Mesenchymal stem cell (in vitro differentiated cells and primary cell): ENCODE results near the gene AP1M1.

Source experiments
- DNase-seq: peaks from one replicate; pipeline ENCODE4 v3.0.0-alpha.2; 2013
- H2AFZ ChIP-seq: one replicate; pipeline ENCODE4 v1.6.1; 2013; ENCODE audit warnings: low read depth, mild to moderate bottlenecking, control low read depth, inconsistent platforms, low read length, moderate library complexity
- H2AK5ac ChIP-seq: 2 replicates; pipeline ENCODE4 v1.6.1; 2013; ENCODE audit warnings: low read length, moderate library complexity, mild to moderate bottlenecking, inconsistent platforms; ENCODE audit not compliant: severe bottlenecking
- H2BK120ac ChIP-seq: one replicate; pipeline ENCODE4 v1.6.1; 2013; ENCODE audit warnings: low read depth, mild to moderate bottlenecking, inconsistent platforms, low read length, moderate library complexity
- H2BK12ac ChIP-seq, 2 experiments: one replicate each; pipeline ENCODE4 v1.6.1; 2013; ENCODE audit warnings: inconsistent platforms in 2 of 2, low read length in 2 of 2, mild to moderate bottlenecking in 2 of 2, moderate library complexity in 2 of 2, control low read depth in 1 of 2
- H2BK15ac ChIP-seq: one replicate; pipeline ENCODE4 v1.6.1; 2013; ENCODE audit warnings: mild to moderate bottlenecking, low read depth, inconsistent platforms; ENCODE audit not compliant: poor library complexity, severe bottlenecking
- H2BK5ac ChIP-seq: 2 replicates; pipeline ENCODE4 v1.6.1; 2013; ENCODE audit warnings: low read depth, mild to moderate bottlenecking, low read length, control low read depth, inconsistent platforms; ENCODE audit not compliant: poor library complexity, severe bottlenecking
- H3K14ac ChIP-seq, 2 experiments: one replicate each; pipeline ENCODE4 v1.6.1; 2013; ENCODE audit warnings: inconsistent platforms in 2 of 2, low read length in 2 of 2, control low read depth in 1 of 2, mild to moderate bottlenecking in 1 of 2, moderate library complexity in 1 of 2
- H3K18ac ChIP-seq, 2 experiments: one replicate each; pipeline ENCODE4 v1.6.1; 2013; ENCODE audit warnings: inconsistent platforms in 2 of 2, low read length in 2 of 2, control low read depth in 1 of 2, low read depth in 1 of 2, mild to moderate bottlenecking in 1 of 2
- H3K23ac ChIP-seq, 2 experiments: one replicate each; pipeline ENCODE4 v1.6.1; 2013; ENCODE audit warnings: inconsistent platforms in 2 of 2, low read length in 2 of 2, mild to moderate bottlenecking in 2 of 2, moderate library complexity in 2 of 2, control low read depth in 1 of 2
- H3K27ac ChIP-seq: 2 replicates; pipeline ENCODE4 v1.5.1; 2013; ENCODE audit warnings: mild to moderate bottlenecking, moderate library complexity, low read length, control low read depth, inconsistent platforms; ENCODE audit not compliant: poor library complexity, severe bottlenecking
- H3K27me3 ChIP-seq, 2 experiments: 2 replicates each; pipeline versions ENCODE4 v1.6.1 to v1.7.0; 2013; ENCODE audit warnings: low read length in 2 of 2, mild to moderate bottlenecking in 2 of 2, moderate library complexity in 2 of 2, control low read depth in 1 of 2, inconsistent platforms in 1 of 2; ENCODE audit not compliant: control insufficient read depth in 1 of 2, insufficient read depth in 1 of 2
- H3K36me3 ChIP-seq, 2 experiments: 2 replicates each; pipeline versions ENCODE4 v1.6.1 to v1.7.0; 2013; ENCODE audit warnings: low read length in 2 of 2, control low read depth in 1 of 2, inconsistent platforms in 1 of 2, low read depth in 1 of 2, mild to moderate bottlenecking in 1 of 2; ENCODE audit not compliant: insufficient read depth in 2 of 2, control insufficient read depth in 1 of 2
- H3K4ac ChIP-seq, 2 experiments: one replicate each; pipeline ENCODE4 v1.6.1; 2013; ENCODE audit warnings: inconsistent platforms in 2 of 2, low read length in 2 of 2, mild to moderate bottlenecking in 2 of 2, moderate library complexity in 2 of 2, control low read depth in 1 of 2, low read depth in 1 of 2
- H3K4me1 ChIP-seq: 2 replicates; pipeline ENCODE4 v1.6.1; 2013; ENCODE audit warnings: low read depth, low read length, control low read depth; ENCODE audit not compliant: control insufficient read depth, insufficient read depth
- H3K4me2 ChIP-seq: 2 replicates; pipeline ENCODE4 v1.6.1; 2013; ENCODE audit warnings: low read length, mild to moderate bottlenecking, inconsistent platforms; ENCODE audit not compliant: poor library complexity, severe bottlenecking
- H3K4me3 ChIP-seq, 2 experiments: 2 replicates each; pipeline versions ENCODE4 v1.5.1 to v1.7.0; 2013; ENCODE audit warnings: low read length in 2 of 2, mild to moderate bottlenecking in 2 of 2, control low read depth in 1 of 2, low read depth in 1 of 2; ENCODE audit not compliant: insufficient read depth in 1 of 2
- H3K79me1 ChIP-seq: replicated peaks from 2 replicates; pipeline ENCODE4 v1.6.1; 2013; ENCODE audit warnings: mild to moderate bottlenecking, control low read depth, low read length, inconsistent platforms; ENCODE audit not compliant: poor library complexity, severe bottlenecking
- H3K9ac ChIP-seq: 2 replicates; pipeline ENCODE4 v1.7.0; 2013; ENCODE audit warnings: mild to moderate bottlenecking, low read length, moderate library complexity
- H3K9me3 ChIP-seq: 2 replicates; pipeline ENCODE4 v1.7.0; 2013; ENCODE audit warnings: mild to moderate bottlenecking, low read length; ENCODE audit not compliant: control insufficient read depth
- H4K8ac ChIP-seq: one replicate; pipeline ENCODE4 v1.6.1; 2013; ENCODE audit warnings: inconsistent platforms, mild to moderate bottlenecking, low read length, moderate library complexity
- H4K91ac ChIP-seq: one replicate; pipeline ENCODE4 v1.6.1; 2013; ENCODE audit warnings: mild to moderate bottlenecking, low read length, inconsistent platforms
- WGBS: methylation state at CpG from one replicate; pipeline ENCODE4 v1.1.7; 2013; ENCODE audit warnings: mixed read lengths; 5-methylcytosine and 5-hydroxymethylcytosine counted together

AP1M1 gene

DNA sequence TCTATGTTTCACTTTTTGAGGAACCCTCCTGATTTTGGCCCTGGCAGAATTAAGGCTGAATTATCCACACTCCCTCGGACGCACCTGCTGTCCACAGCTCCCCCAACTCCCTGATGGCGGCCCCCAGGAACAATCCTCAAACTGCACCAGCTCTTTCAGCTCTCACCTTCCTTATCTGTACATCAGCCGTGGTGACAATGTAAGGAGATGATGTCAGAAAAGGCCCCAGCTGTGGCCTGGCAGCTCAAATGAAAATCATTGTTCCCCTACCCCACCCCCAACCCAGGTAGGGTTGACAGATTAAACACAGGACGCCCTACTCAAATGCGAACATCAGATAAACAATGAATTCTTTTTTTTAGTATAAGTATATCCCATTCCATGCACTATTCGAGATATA lies 91.9 kb downstream of the AP1M1 start:
- H3K27ac ChIP-seq, result no peak overlapping the region
- H3K14ac ChIP-seq, result no peak overlapping the region
- H2BK5ac ChIP-seq, result no peak overlapping the region
- DNase-seq, result no peak
- H3K27me3 ChIP-seq, result peaks cover 17 to 42% of the 10 kb centered on the region in 2 experiments
- no peaks in the 10 kb centered on the region for H3K9me3 ChIP-seq
- H3K4me1 ChIP-seq, result peaks cover 2% of the 10 kb centered on the region
- no peak overlapping the region for H4K8ac ChIP-seq
- H3K18ac ChIP-seq, result no peak overlapping the region
- H3K36me3 ChIP-seq, result no peaks in the 10 kb centered on the region
- no peaks in the 10 kb centered on the region for H3K79me1 ChIP-seq
- no peak overlapping the region for H2AK5ac ChIP-seq
- no peak overlapping the region for H2BK15ac ChIP-seq
- no peak overlapping the region for H3K23ac ChIP-seq
- no peak overlapping the region for H4K91ac ChIP-seq
- no peak overlapping the region for H3K4me3 ChIP-seq
- H3K4ac ChIP-seq, result no peak overlapping the region
- H2BK120ac ChIP-seq, result no peak overlapping the region
- H2AFZ ChIP-seq, result no peak overlapping the region
- no peak overlapping the region for H3K9ac ChIP-seq
- H3K4me2 ChIP-seq, result no peak overlapping the region
- 96% methylated on average over 4 of the region's 7 CpGs for WGBS
- no peak overlapping the region for H2BK12ac ChIP-seq

DNA sequence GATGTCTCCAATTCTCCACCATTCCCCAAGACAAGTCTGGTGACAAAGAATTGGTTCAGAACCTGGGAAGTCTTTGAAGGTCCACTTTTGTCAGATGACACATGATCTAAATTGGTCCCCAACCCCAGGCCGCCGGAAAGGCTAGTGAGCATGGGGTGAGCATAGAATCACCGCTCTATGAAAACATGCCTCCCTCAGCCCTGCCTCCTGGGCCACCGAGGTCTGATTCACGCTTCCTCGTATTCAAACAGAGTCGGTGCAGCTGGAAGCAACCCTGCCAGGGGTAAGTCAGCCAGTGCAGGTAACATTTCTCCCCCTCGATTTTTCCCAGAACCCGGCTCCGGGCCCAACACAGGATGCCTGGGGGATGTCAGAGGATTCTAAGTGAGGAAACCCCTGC lies 93.0 kb downstream of the AP1M1 start:
- no peak for DNase-seq
- no peak overlapping the region for H3K27ac ChIP-seq
- no peak overlapping the region for H2BK5ac ChIP-seq
- no peak overlapping the region for H3K4me2 ChIP-seq
- H3K27me3 ChIP-seq, result peaks cover 17 to 33% of the 10 kb centered on the region in 2 experiments
- no peak overlapping the region for H2AK5ac ChIP-seq
- H3K23ac ChIP-seq, result no peak overlapping the region
- WGBS, result 84% methylated on average over 10 of the region's 10 CpGs
- no peak overlapping the region for H3K4ac ChIP-seq
- no peaks in the 10 kb centered on the region for H3K9me3 ChIP-seq
- H3K18ac ChIP-seq, result no peak overlapping the region
- H3K4me1 ChIP-seq, result peaks cover 2% of the 10 kb centered on the region
- no peak overlapping the region for H4K91ac ChIP-seq
- H3K36me3 ChIP-seq, result no peaks in the 10 kb centered on the region
- no peak overlapping the region for H2BK12ac ChIP-seq
- no peak overlapping the region for H3K9ac ChIP-seq
- no peak overlapping the region for H3K14ac ChIP-seq
- no peak overlapping the region for H4K8ac ChIP-seq
- no peak overlapping the region for H3K4me3 ChIP-seq
- no peaks in the 10 kb centered on the region for H3K79me1 ChIP-seq
- H2AFZ ChIP-seq, result no peak overlapping the region
- no peak overlapping the region for H2BK15ac ChIP-seq
- H2BK120ac ChIP-seq, result no peak overlapping the region

DNA sequence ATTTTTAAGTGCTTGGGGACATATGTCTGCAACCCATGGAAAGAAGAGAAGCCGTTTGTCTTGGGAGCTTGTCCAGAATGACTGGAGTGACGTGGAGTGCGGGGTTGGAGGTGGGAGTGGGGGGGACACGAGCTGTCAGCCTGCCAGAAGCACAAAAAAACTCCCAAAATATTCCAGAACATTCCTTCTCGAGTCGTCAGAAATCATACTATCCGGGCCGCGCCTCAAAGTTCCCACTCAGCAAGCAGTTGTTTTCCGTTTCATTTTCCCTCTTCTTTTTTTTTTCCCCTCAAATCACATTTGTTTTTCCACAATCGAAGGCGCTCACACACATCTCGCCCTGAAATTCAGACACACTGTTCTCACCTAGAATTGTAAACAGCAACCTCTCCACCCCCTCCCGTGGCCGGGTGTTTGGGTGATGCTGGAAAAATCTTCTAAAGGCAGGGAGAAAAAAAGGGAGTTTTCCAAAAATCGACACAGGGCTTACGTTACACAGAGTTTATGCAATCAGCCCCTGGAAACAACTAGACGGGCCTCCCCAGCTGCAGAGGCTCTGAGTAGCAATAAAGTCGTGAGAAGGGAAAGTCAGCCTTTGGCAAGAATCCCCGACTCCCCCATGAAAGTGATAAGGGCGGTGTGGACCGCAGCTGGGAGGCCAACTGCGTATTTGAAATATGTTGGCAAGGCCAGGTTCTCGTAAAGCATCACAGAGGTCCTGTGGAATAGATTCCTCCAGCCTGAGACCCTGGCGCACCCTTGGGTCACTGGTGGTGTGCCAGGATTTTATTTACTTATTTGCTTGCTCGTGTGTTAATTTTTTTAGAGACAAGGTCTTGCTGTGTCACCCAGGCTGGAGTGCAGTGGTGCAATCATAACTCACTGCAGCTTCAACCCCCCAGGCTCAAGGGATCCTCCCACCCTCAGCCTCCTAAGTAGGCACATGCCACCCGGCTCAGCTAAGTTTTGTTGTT lies 95.7 kb downstream of the AP1M1 start:
- peak overlapping the region; percentile 18 to 74 for H3K4me3 ChIP-seq
- peaks cover 4 to 35% of the 10 kb centered on the region in 2 experiments for H3K27me3 ChIP-seq
- H3K14ac ChIP-seq, result no peak overlapping the region
- H3K79me1 ChIP-seq, result no peaks in the 10 kb centered on the region
- H3K4ac ChIP-seq, result peak overlapping the region in 1 of 2 experiments; percentile 59
- H2BK5ac ChIP-seq, result no peak overlapping the region
- H2BK12ac ChIP-seq, result no peak overlapping the region
- H2AK5ac ChIP-seq, result no peak overlapping the region
- peak overlapping the region in 1 of 2 experiments; percentile 49 for H3K18ac ChIP-seq
- H3K4me2 ChIP-seq, result no peak overlapping the region
- H3K9me3 ChIP-seq, result no peaks in the 10 kb centered on the region
- no peak overlapping the region for H3K27ac ChIP-seq
- WGBS, result 50% methylated on average over 23 of the region's 27 CpGs
- H4K8ac ChIP-seq, result peak overlapping the region; percentile 29
- no peak overlapping the region for H4K91ac ChIP-seq
- peak overlapping the region; percentile 93 for H3K9ac ChIP-seq
- no peak overlapping the region for H2AFZ ChIP-seq
- peak; percentile 94 for DNase-seq
- no peaks in the 10 kb centered on the region for H3K36me3 ChIP-seq
- no peak overlapping the region for H2BK120ac ChIP-seq
- no peak overlapping the region for H3K23ac ChIP-seq
- peaks cover 6% of the 10 kb centered on the region for H3K4me1 ChIP-seq
- no peak overlapping the region for H2BK15ac ChIP-seq

DNA sequence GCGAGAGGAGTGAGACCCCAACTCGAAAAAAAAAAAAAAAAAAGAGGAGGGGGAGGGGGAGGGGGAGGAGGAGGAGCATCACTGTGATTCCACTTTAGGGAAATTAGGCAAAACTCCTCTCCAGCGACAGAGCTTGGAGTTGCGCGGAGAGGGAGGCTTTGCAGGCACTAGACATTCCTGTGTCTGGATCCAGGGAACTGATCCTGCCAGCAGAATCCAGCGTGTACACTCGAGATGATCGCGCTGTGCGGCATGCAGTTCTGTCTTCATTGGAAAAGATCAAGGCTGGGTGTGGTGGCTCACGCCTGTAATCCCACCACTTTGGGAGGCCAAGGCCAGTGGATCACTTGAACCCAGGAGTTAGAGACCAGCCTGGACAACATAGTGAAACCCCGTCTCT lies 97.3 kb downstream of the AP1M1 start:
- no peak overlapping the region for H3K9ac ChIP-seq
- WGBS, result 81% methylated on average over 11 of the region's 12 CpGs
- H3K9me3 ChIP-seq, result no peaks in the 10 kb centered on the region
- H3K27me3 ChIP-seq, result peaks cover 4 to 26% of the 10 kb centered on the region in 2 experiments
- no peaks in the 10 kb centered on the region for H3K79me1 ChIP-seq
- H3K27ac ChIP-seq, result no peak overlapping the region
- no peaks in the 10 kb centered on the region for H3K36me3 ChIP-seq
- no peak overlapping the region for H4K8ac ChIP-seq
- no peak overlapping the region for H2BK15ac ChIP-seq
- no peak overlapping the region for H3K14ac ChIP-seq
- peaks cover 6% of the 10 kb centered on the region for H3K4me1 ChIP-seq
- H4K91ac ChIP-seq, result no peak overlapping the region
- no peak overlapping the region for H2AFZ ChIP-seq
- no peak for DNase-seq
- H2BK120ac ChIP-seq, result no peak overlapping the region
- no peak overlapping the region for H2BK12ac ChIP-seq
- H3K18ac ChIP-seq, result no peak overlapping the region
- H2BK5ac ChIP-seq, result no peak overlapping the region
- no peak overlapping the region for H2AK5ac ChIP-seq
- H3K4ac ChIP-seq, result no peak overlapping the region
- no peak overlapping the region for H3K23ac ChIP-seq
- H3K4me2 ChIP-seq, result no peak overlapping the region
- no peak overlapping the region for H3K4me3 ChIP-seq
